K562 (cell line): Measurements from ENCODE around the gene TCF21. TPM values are rescaled to one million over a fixed set of nuclear protein-coding genes. Genes with fewer than 3 reads are reported as not detected.
A peak's percentile ranks its signal among the peaks of the same experiment; 100 is the strongest.

Experiments used
- ARID2 ChIP-seq: fragments of 450-650 bp; IDR thresholded peaks from 2 replicates; pipeline ENCODE4 v1.6.1; 2017; ENCODE audit warnings: antibody characterized with exemption, mild to moderate bottlenecking
- ARNT ChIP-seq, 2 experiments: fragments of 450-650 bp; IDR thresholded peaks; 2 replicates each; pipeline ENCODE4 v1.6.1; 2016; ENCODE audit warnings: mild to moderate bottlenecking in 1 of 2
- CEBPB ChIP-seq: fragments of 450-650 bp; IDR thresholded peaks from 2 replicates; pipeline ENCODE4 v1.6.1; 2016; ENCODE audit warnings: missing genetic modification characterization, missing compliant biosample characterization
- ETV1 ChIP-seq: fragments of 450-650 bp; conservative IDR thresholded peaks from 2 replicates; pipeline ENCODE4 v1.6.1; 2016; ENCODE audit warnings: missing genetic modification characterization, control low read depth, low read depth, missing compliant biosample characterization
- HDAC1 ChIP-seq, 2 experiments: fragments of 450-650 bp; IDR thresholded peaks; 2 replicates each; pipeline ENCODE4 v1.6.1; 2016 to 2017; ENCODE audit warnings: inconsistent platforms in 1 of 2, mild to moderate bottlenecking in 1 of 2, moderate library complexity in 1 of 2
- KLF13 ChIP-seq: fragments of 450-650 bp; IDR thresholded peaks from 2 replicates; pipeline ENCODE4 v1.6.1; 2016; ENCODE audit warnings: missing genetic modification characterization, low read depth, mild to moderate bottlenecking, missing compliant biosample characterization, moderate library complexity, borderline replicate concordance
- KLF6 ChIP-seq: fragments of 250-450 bp; sonication (Bioruptor Pico); IDR thresholded peaks from 2 replicates; pipeline ENCODE4 v1.4.0; 2020; ENCODE audit warnings: mild to moderate bottlenecking, moderate library complexity, borderline replicate concordance
- PRPF4 ChIP-seq: fragments of 200-400 bp; formaldehyde crosslinking; IDR thresholded peaks from one replicate; pipeline ENCODE4 v1.6.1; 2017; ENCODE audit warnings: low read length, low read depth, mild to moderate bottlenecking; ENCODE audit not compliant: insufficient read depth, poor library complexity, severe bottlenecking
- SPI1 ChIP-seq: IDR thresholded peaks from 2 replicates; pipeline ENCODE4 v1.6.1; 2011; ENCODE audit warnings: low read depth, low read length, control low read depth, borderline replicate concordance
- TRIM24 ChIP-seq, 2 experiments: fragments of 450-650 bp; IDR thresholded peaks; 2 replicates each; pipeline ENCODE4 v1.6.1; 2016
- polyA plus RNA-seq, 8 experiments: library from polyadenylated mRNA; depleted of rRNA in 4 of 8; stranded (reverse) in 5 of 8; unstranded in 3 of 8; fragments of >200 nt; fragmentation: Nextera tagmentation in 2 of 8; fragmentation: Illumina TruSeq in 1 of 8; extraction: Ambion mirVana in 2 of 8; extraction: Trizol in 1 of 8; gene quantifications; 2 replicates each; pipeline versions ENCODE4 v1.2.1 to v1.2.3, GENCODE V29; 2011 to 2014; ENCODE audit warnings: inconsistent platforms in 1 of 8, missing spikeins in 1 of 8
- total RNA-seq, 7 experiments: library from RNA; depleted of rRNA in 6 of 7; stranded (reverse); fragments of >200 nt in 6 of 7; fragmentation: Illumina TruSeq in 2 of 7; extraction: Trizol in 2 of 7; gene quantifications; 2 replicates each; pipeline versions ENCODE4 v1.2.1 to v1.2.3, GENCODE V29; 2011 to 2021; ENCODE audit warnings: low replicate concordance in 1 of 7
- TF ChIP-seq, protein P1 (sequence below): fragments of 450-650 bp; IDR thresholded peaks from 2 replicates; pipeline ENCODE4 v1.6.1; 2016; ENCODE audit warnings: mild to moderate bottlenecking
- TF ChIP-seq, protein P2 (sequence below), 2 experiments: fragments of 450-650 bp in 1 of 2; sonication (generic) in 1 of 2; formaldehyde crosslinking in 1 of 2; IDR thresholded peaks in 1 of 2; conservative IDR thresholded peaks in 1 of 2; 2 replicates each; pipeline versions ENCODE4 v1.6.1 to v1.8.1; 2016 to 2023; ENCODE audit warnings: mild to moderate bottlenecking in 2 of 2, moderate library complexity in 2 of 2, inconsistent platforms in 1 of 2, missing genetic modification reagents in 1 of 2
- TF ChIP-seq, protein P3 (sequence below): sonication (generic); formaldehyde crosslinking; IDR thresholded peaks from 2 replicates; pipeline ENCODE4 v1.9.0; 2022; ENCODE audit warnings: mild to moderate bottlenecking, missing genetic modification reagents
- TF ChIP-seq, protein P4 (sequence below): sonication (generic); IDR thresholded peaks from 2 replicates; pipeline ENCODE4 v1.6.1; 2016
- TF ChIP-seq, protein P5 (sequence below): fragments of 250-450 bp; sonication (Bioruptor Pico); IDR thresholded peaks from 2 replicates; pipeline ENCODE4 v1.8.0; 2021; ENCODE audit warnings: moderate library complexity, mild to moderate bottlenecking, inconsistent platforms
- TF ChIP-seq, protein P6 (sequence below): sonication (generic); formaldehyde crosslinking; IDR thresholded peaks from 2 replicates; pipeline ENCODE4 v1.9.0; 2022; ENCODE audit warnings: mild to moderate bottlenecking, missing genetic modification reagents
- TF ChIP-seq, protein P7 (sequence below): fragments of 250-450 bp; sonication (Bioruptor Pico); IDR thresholded peaks from 2 replicates; pipeline ENCODE4 v1.4.0; 2020; ENCODE audit warnings: mild to moderate bottlenecking

The TCF21 gene
- total and polyA plus RNA-seq, 9 of the 15 experiments (the other 6 are each of a cell fraction or from before 2014, with no cell fraction given) = not detected

DNA sequence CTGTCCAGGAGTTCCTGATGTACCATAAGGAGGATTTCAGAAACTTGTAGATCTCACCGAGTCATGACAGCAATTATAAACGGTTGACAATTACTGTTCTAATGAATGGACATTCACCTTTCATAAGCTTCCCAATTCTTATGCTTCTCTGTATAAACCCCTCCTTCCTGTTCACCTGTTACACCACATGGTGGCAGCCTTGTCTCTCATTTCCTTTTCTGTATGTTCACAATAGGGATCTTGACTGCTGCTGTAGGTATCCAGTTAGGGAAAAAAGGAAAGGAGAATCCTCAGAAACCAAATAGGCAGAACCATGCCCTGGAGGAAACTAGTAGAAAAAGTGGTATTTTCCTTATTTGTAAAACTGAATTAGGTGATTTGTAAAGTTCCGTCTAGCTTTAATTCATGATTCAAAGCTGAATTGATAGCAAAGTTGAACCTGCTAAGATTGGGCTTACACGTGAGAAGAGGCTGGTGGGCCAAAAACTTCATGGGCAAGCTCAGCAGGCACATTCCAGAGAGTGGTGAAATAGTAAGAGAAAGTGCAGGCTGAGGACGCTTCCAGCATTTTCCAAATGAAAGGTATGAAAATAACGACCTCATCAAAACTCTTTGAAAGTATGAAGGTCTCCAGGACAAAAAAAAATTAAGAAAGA lies 35.2 kb downstream of the TCF21 start (continued):
- TF ChIP-seq, protein P1, sequence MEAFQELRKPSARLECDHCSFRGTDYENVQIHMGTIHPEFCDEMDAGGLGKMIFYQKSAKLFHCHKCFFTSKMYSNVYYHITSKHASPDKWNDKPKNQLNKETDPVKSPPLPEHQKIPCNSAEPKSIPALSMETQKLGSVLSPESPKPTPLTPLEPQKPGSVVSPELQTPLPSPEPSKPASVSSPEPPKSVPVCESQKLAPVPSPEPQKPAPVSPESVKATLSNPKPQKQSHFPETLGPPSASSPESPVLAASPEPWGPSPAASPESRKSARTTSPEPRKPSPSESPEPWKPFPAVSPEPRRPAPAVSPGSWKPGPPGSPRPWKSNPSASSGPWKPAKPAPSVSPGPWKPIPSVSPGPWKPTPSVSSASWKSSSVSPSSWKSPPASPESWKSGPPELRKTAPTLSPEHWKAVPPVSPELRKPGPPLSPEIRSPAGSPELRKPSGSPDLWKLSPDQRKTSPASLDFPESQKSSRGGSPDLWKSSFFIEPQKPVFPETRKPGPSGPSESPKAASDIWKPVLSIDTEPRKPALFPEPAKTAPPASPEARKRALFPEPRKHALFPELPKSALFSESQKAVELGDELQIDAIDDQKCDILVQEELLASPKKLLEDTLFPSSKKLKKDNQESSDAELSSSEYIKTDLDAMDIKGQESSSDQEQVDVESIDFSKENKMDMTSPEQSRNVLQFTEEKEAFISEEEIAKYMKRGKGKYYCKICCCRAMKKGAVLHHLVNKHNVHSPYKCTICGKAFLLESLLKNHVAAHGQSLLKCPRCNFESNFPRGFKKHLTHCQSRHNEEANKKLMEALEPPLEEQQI = no peak; the same call in 1 of the 2 replicates
- no peak for TF ChIP-seq KLF6
- TF ChIP-seq, protein P2, sequence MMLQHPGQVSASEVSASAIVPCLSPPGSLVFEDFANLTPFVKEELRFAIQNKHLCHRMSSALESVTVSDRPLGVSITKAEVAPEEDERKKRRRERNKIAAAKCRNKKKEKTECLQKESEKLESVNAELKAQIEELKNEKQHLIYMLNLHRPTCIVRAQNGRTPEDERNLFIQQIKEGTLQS (IDR thresholded peaks at IDR 0.05) = no peak
- TF ChIP-seq, protein P2 (CRISPR knock-in tag; conservative IDR thresholded peaks at IDR 0.05) = no peak
- TF ChIP-seq PRPF4 = no peak
- TF ChIP-seq SPI1 = no peak
- TF ChIP-seq ARNT (IDR thresholded peaks at IDR 0.05) = no peak
- TF ChIP-seq, protein P3, sequence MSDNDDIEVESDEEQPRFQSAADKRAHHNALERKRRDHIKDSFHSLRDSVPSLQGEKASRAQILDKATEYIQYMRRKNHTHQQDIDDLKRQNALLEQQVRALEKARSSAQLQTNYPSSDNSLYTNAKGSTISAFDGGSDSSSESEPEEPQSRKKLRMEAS = no peak
- TF ChIP-seq, protein P4, sequence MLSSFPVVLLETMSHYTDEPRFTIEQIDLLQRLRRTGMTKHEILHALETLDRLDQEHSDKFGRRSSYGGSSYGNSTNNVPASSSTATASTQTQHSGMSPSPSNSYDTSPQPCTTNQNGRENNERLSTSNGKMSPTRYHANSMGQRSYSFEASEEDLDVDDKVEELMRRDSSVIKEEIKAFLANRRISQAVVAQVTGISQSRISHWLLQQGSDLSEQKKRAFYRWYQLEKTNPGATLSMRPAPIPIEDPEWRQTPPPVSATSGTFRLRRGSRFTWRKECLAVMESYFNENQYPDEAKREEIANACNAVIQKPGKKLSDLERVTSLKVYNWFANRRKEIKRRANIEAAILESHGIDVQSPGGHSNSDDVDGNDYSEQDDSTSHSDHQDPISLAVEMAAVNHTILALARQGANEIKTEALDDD = no peak
- TF ChIP-seq CEBPB = no peak
- peak; percentile 22; the same call in 1 of the 2 replicates for TF ChIP-seq ETV1 (tag)
- no peak for TF ChIP-seq KLF13
- TF ChIP-seq, protein P5, sequence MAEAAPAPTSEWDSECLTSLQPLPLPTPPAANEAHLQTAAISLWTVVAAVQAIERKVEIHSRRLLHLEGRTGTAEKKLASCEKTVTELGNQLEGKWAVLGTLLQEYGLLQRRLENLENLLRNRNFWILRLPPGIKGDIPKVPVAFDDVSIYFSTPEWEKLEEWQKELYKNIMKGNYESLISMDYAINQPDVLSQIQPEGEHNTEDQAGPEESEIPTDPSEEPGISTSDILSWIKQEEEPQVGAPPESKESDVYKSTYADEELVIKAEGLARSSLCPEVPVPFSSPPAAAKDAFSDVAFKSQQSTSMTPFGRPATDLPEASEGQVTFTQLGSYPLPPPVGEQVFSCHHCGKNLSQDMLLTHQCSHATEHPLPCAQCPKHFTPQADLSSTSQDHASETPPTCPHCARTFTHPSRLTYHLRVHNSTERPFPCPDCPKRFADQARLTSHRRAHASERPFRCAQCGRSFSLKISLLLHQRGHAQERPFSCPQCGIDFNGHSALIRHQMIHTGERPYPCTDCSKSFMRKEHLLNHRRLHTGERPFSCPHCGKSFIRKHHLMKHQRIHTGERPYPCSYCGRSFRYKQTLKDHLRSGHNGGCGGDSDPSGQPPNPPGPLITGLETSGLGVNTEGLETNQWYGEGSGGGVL (CRISPR knock-in tag) = no peak
- TF ChIP-seq, protein P6, sequence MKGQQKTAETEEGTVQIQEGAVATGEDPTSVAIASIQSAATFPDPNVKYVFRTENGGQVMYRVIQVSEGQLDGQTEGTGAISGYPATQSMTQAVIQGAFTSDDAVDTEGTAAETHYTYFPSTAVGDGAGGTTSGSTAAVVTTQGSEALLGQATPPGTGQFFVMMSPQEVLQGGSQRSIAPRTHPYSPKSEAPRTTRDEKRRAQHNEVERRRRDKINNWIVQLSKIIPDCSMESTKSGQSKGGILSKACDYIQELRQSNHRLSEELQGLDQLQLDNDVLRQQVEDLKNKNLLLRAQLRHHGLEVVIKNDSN (CRISPR knock-in tag) = no peak
- TF ChIP-seq, protein P7, sequence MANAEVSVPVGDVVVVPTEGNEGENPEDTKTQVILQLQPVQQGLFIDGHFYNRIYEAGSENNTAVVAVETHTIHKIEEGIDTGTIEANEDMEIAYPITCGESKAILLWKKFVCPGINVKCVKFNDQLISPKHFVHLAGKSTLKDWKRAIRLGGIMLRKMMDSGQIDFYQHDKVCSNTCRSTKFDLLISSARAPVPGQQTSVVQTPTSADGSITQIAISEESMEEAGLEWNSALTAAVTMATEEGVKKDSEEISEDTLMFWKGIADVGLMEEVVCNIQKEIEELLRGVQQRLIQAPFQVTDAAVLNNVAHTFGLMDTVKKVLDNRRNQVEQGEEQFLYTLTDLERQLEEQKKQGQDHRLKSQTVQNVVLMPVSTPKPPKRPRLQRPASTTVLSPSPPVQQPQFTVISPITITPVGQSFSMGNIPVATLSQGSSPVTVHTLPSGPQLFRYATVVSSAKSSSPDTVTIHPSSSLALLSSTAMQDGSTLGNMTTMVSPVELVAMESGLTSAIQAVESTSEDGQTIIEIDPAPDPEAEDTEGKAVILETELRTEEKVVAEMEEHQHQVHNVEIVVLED = no peak
- TF ChIP-seq ARID2 = peak; percentile 96
- TF ChIP-seq TRIM24 (IDR thresholded peaks at IDR 0.05) = no peak
- TF ChIP-seq HDAC1 (IDR thresholded peaks at IDR 0.05) = no peak
